Sigmoid colon (tissue), 7 donors: ENCODE data around the gene PPIB. TPM values are rescaled to one million over a fixed set of nuclear protein-coding genes. Genes with fewer than 3 reads are reported as not detected.
A peak's percentile ranks its signal among the peaks of the same experiment; 100 is the strongest.

Source experiments
- DNase-seq: peaks from one replicate; pipeline ENCODE4 v3.0.0-alpha.2; 2019
- H3K27ac ChIP-seq, 4 donors: fragments of 200-600 bp; sonication (generic); one replicate each; pipeline ENCODE4 v1.5.1; 2016 to 2019; ENCODE audit warnings: mild to moderate bottlenecking in 1 of 4
- H3K27me3 ChIP-seq, 3 donors: fragments of 200-600 bp; sonication (generic); one replicate each; pipeline ENCODE4 v1.5.1; 2019; ENCODE audit warnings: mild to moderate bottlenecking in 1 of 3
- H3K36me3 ChIP-seq, 4 donors: fragments of 200-600 bp; sonication (generic); one replicate each; pipeline ENCODE4 v1.5.1; 2016 to 2019
- H3K4me1 ChIP-seq, 4 donors: fragments of 200-600 bp; sonication (generic); one replicate each; pipeline ENCODE4 v1.5.1; 2017 to 2019
- H3K4me3 ChIP-seq, 4 donors: fragments of 200-600 bp; sonication (generic); one replicate each; pipeline ENCODE4 v1.5.1; 2017 to 2019; ENCODE audit warnings: mild to moderate bottlenecking in 2 of 4, moderate library complexity in 1 of 4
- H3K9me3 ChIP-seq, 4 donors: fragments of 200-600 bp in 3 of 4; sonication (generic) in 3 of 4; one replicate each; pipeline versions ENCODE4 v1.5.1 to v1.6.1; 2013 to 2019
- CTCF ChIP-seq, 4 experiments: fragments of 450-650 bp in 3 of 4; fragments of 200-600 bp in 1 of 4; IDR thresholded peaks; one replicate each; pipeline ENCODE4 v1.5.1; 2016 to 2019; ENCODE audit warnings: antibody characterized with exemption in 4 of 4, mild to moderate bottlenecking in 3 of 4, moderate library complexity in 2 of 4
- EP300 ChIP-seq, 4 donors: sonication (generic); formaldehyde crosslinking; IDR thresholded peaks; one replicate each; pipeline ENCODE4 v1.6.1; 2017; ENCODE audit warnings: antibody characterized with exemption in 4 of 4
- POLR2A ChIP-seq, 2 donors: fragments of 450-650 bp; IDR thresholded peaks; one replicate each; pipeline ENCODE4 v1.6.1; 2016; ENCODE audit warnings: antibody characterized with exemption in 2 of 2, mild to moderate bottlenecking in 2 of 2, moderate library complexity in 2 of 2
- POLR2AphosphoS5 ChIP-seq, 4 donors: sonication (generic); formaldehyde crosslinking; IDR thresholded peaks; one replicate each; pipeline ENCODE4 v1.6.1; 2017; ENCODE audit warnings: antibody characterized with exemption in 4 of 4
- WGBS, 2 donors: extraction: QIAGEN DNeasy Blood & Tissue Kit; methylation state at CpG; one replicate each; pipeline ENCODE4 v1.1.7; 2013; 5-methylcytosine and 5-hydroxymethylcytosine counted together
- intact Hi-C: fragments of 100-400 bp; cut with DNase I; formaldehyde crosslinking; loops from one replicate; pipeline ENCODE4 v1.15.1; 2023
- polyA plus RNA-seq, 3 donors: library from polyadenylated mRNA; stranded (reverse); fragments of 200-250 nt; gene quantifications; one replicate each; pipeline ENCODE4 v1.2.3, GENCODE V29; 2013
- total RNA-seq, 4 donors: library from RNA; depleted of rRNA; stranded (reverse); fragments of >200 nt; gene quantifications; one replicate each; pipeline ENCODE4 v1.1.0, GENCODE V29; 2016
- donor health status: healthy with polysubstance abuse.
- donor health status: Bipolar disorder and iron deficiency.
- donor health status: healthy.

The PPIB gene
- total and polyA plus RNA-seq, 7 donors = 154 to 647 (median 169) TPM

- peak; percentile 50 for DNase-seq
- WGBS, 2 donors = 89 to 93% methylated on average over 26 of the region's 26 CpGs
- Histone ChIP-seq H3K4me1 (peaks cover 0 to 12% (median 11%) of the 10 kb centered on the region in 4 donors), H3K27me3 (peaks cover 13 to 19% (median 14%) of the 10 kb centered on the region in 3 donors), H3K27ac (no peak overlapping the region), H3K9me3 (no peaks in the 10 kb centered on the region), H3K4me3 (no peak overlapping the region), H3K36me3 (peaks cover 0 to 32% (median 7%) of the 10 kb centered on the region in 4 donors)
- TF ChIP-seq EP300 (IDR thresholded peaks at IDR 0.05) (no peak), POLR2A (IDR thresholded peaks at IDR 0.05) (no peak), POLR2AphosphoS5 (IDR thresholded peaks at IDR 0.05) (no peak), CTCF (IDR thresholded peaks at IDR 0.05) (no peak)
- intact Hi-C loops = no loop called here
Measured at GRCh38 chr15:64146885-64147681, 15.7 kb downstream of the PPIB start.

- Histone ChIP-seq H3K4me3 (no peak overlapping the region), H3K9me3 (no peaks in the 10 kb centered on the region), H3K27ac (no peak overlapping the region), H3K27me3 (peaks cover 7 to 13% (median 8%) of the 10 kb centered on the region in 3 donors), H3K36me3 (peaks cover 0 to 38% (median 7%) of the 10 kb centered on the region in 4 donors), H3K4me1 (peaks cover 0 to 6% (median 5%) of the 10 kb centered on the region in 4 donors)
- DNase-seq = no peak
- intact Hi-C loops = no loop called here
- WGBS, 2 donors = 94 to 95% methylated on average over 3 of the region's 3 CpGs
- TF ChIP-seq EP300 (IDR thresholded peaks at IDR 0.05) (no peak), POLR2AphosphoS5 (IDR thresholded peaks at IDR 0.05) (no peak), CTCF (IDR thresholded peaks at IDR 0.05) (no peak), POLR2A (IDR thresholded peaks at IDR 0.05) (no peak)
Measured at GRCh38 chr15:64146520-64146884, 16.3 kb downstream of the PPIB start.

GRCh38 chr15:64146041-64146440 lies 16.8 kb downstream of the PPIB start:
- intact Hi-C loops = no loop called here
- WGBS, 2 donors = 87 to 89% methylated on average over 6 of the region's 6 CpGs
- TF ChIP-seq EP300 (IDR thresholded peaks at IDR 0.05) (no peak), CTCF (IDR thresholded peaks at IDR 0.05) (no peak), POLR2A (IDR thresholded peaks at IDR 0.05) (no peak), POLR2AphosphoS5 (IDR thresholded peaks at IDR 0.05) (no peak)
- Histone ChIP-seq H3K27ac (no peak overlapping the region), H3K27me3 (peaks cover 2 to 9% (median 4%) of the 10 kb centered on the region in 3 donors), H3K36me3 (peaks cover 0 to 43% (median 7%) of the 10 kb centered on the region in 4 donors), H3K4me3 (no peak overlapping the region), H3K4me1 (peaks cover 0 to 1% (median under 1%) of the 10 kb centered on the region in 4 donors), H3K9me3 (no peaks in the 10 kb centered on the region)
- peak; percentile 59 for DNase-seq

GRCh38 chr15:64144565-64145281 lies 18.1 kb downstream of the PPIB start:
- TF ChIP-seq CTCF (IDR thresholded peaks at IDR 0.05) (no peak), POLR2AphosphoS5 (IDR thresholded peaks at IDR 0.05) (no peak), EP300 (IDR thresholded peaks at IDR 0.05) (no peak), POLR2A (IDR thresholded peaks at IDR 0.05) (no peak)
- Histone ChIP-seq H3K4me1 (no peaks in the 10 kb centered on the region), H3K9me3 (no peaks in the 10 kb centered on the region), H3K27me3 (no peaks in the 10 kb centered on the region), H3K4me3 (no peak overlapping the region), H3K36me3 (peaks cover 0 to 48% (median 7%) of the 10 kb centered on the region in 4 donors), H3K27ac (no peak overlapping the region)
- WGBS, 2 donors = 86 to 89% methylated on average over 14 of the region's 14 CpGs
- intact Hi-C loops = no loop called here
- peak; percentile 45 for DNase-seq
